ENCODE data around the gene GTPBP6.
"Not testable (repeated sequence)": the region's sequence is repeated elsewhere in the genome, so short reads cannot be mapped to it uniquely, and the experiment has no call there.

GTPBP6 gene

DNA sequence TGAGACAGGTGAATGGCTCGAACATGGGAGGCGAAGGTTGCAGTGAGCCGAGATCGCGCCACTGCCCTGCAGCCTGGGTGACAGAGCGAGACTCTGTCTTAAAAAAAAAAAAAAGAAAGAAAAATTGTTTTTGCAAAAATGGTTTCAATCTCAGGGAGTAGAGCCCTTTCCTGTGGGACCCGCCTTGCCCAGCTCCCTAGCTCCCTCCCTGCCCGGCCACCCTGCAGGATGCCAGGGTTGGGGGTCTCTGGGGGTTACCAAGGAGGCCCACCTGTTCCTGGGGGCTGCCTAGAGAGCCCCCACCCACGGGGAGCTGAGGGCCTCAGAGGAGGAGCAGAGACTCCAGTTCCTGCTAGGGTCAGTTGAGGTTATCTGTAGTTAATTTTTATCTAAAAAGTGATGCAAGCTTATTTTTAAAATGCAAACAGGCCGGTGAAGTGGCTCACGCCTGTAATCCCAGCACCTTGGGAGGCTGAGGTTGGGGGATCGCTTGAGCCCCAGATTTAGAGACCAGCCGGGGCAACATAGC lies 56.2 kb downstream of the GTPBP6 start:
- no peak for DNase-seq (ENCODE audit: low read depth)
- in situ Hi-C loops (cut with HindIII; ENCODE audit: low sequenced_read_pairs) = no loop called here
- TF ChIP-seq CTCF (IDR thresholded peaks at IDR 0.05; ENCODE audit: low read depth, low read length, missing control alignments) = no peak
- H3K4me3 ChIP-seq (ENCODE audit: low read depth, low read length) = no peak overlapping the region

DNA sequence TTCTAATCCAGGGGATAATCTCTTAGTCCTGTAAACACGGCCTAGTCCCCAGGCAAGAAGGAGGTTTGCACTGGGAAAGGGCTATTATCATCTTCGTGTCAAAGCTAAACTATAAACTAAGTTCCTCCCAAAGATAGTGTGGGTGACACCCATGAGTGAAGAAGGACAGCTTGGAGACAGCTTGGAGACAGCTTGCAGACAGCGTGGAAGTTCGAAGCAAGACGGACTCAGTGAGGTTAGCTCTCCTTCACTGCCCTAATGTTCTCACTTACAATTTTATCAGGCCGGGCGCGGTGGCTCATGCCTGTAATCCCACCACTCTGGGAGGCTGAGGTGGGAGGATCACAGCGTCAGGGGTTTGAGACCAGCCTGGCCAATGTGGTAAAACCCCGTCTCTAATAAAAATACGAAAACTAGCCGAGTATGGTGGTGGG lies 56.7 kb downstream of the GTPBP6 start:
- in situ Hi-C loops (cut with HindIII; ENCODE audit: low sequenced_read_pairs) = no loop called here
- DNase-seq (ENCODE audit: low read depth) = no peak
- H3K4me3 ChIP-seq (ENCODE audit: low read depth, low read length) = no peak overlapping the region
- no peak for TF ChIP-seq CTCF (IDR thresholded peaks at IDR 0.05; ENCODE audit: low read depth, low read length, missing control alignments)

DNA sequence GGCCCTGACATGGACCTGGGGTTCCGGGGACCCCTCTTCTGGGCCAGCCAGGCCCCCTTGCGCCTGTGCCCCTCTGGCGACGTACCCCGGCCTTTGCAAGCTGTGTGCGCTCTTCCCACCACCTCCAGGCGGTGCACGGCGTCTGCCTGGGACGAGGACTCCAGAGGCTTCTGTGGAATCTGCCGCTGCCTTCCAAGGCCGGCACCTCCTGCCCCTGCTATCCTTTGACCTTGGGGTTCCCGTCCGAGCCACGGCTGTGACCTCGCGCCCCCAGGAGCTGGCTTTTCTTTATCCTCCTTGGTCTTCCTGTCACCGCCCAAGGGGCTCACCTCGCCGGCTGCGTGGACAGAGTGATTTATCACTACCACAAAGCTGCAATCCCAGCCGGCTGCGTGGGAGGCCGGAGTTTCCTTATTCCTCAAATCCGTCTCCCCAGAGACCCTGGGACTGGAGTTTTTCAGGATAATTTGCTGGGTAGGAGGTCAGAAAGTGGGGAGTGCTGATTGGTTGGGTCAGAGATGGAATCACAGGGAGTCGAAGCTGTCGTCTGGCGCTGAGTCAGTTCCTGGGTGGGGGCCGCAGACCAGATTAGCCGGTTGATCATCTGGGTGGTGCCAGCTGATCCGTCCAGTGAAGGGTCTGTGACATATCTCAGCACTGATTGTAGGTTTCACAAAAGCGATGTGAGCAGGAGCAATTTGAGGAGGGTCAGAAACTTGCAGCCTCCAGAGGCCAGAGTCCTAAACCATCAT lies 57.3 kb downstream of the GTPBP6 start:
- no peak overlapping the region for H3K4me3 ChIP-seq (ENCODE audit: low read depth, low read length)
- in situ Hi-C loops (cut with HindIII; ENCODE audit: low sequenced_read_pairs) = no loop called here
- TF ChIP-seq CTCF (IDR thresholded peaks at IDR 0.05; ENCODE audit: low read depth, low read length, missing control alignments) = no peak
- DNase-seq (ENCODE audit: low read depth) = no peak

DNA sequence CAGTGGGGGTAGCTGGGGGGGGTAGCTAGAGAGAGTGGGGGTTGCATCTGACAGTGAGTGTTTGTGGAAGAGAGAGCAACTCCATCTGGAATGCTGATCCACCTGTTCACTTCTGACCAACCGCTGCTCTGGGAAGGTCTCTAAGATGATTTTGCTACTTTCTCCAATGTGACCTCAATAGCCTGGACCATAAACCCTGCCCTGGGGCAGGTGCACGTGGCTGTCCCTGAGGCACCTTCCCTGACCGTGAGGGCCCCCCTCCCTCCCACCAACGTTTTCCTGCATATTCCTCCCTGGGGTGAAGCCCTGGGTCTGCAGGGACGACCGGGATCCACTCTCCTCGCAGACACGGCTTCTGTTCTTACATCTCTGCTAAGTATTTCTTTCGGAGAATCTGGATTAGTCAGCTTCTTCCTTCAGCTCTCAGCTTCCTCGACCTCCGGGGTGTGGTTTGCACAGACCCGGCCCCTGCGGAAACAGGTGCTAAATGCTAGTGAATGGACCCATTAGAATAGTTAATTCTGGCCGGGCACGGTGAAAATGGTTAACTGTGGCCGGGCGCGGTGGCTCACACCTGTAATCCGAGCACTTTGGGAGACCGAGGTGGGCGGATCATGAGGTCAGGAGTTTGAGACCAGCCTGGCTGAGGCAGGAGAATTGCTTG lies 58.8 kb downstream of the GTPBP6 start:
- in situ Hi-C loops (cut with HindIII; ENCODE audit: low sequenced_read_pairs) = no loop called here
- H3K4me3 ChIP-seq (ENCODE audit: low read depth, low read length) = no peak overlapping the region
- DNase-seq (ENCODE audit: low read depth) = no peak
- no peak for TF ChIP-seq CTCF (IDR thresholded peaks at IDR 0.05; ENCODE audit: low read depth, low read length, missing control alignments)

DNA sequence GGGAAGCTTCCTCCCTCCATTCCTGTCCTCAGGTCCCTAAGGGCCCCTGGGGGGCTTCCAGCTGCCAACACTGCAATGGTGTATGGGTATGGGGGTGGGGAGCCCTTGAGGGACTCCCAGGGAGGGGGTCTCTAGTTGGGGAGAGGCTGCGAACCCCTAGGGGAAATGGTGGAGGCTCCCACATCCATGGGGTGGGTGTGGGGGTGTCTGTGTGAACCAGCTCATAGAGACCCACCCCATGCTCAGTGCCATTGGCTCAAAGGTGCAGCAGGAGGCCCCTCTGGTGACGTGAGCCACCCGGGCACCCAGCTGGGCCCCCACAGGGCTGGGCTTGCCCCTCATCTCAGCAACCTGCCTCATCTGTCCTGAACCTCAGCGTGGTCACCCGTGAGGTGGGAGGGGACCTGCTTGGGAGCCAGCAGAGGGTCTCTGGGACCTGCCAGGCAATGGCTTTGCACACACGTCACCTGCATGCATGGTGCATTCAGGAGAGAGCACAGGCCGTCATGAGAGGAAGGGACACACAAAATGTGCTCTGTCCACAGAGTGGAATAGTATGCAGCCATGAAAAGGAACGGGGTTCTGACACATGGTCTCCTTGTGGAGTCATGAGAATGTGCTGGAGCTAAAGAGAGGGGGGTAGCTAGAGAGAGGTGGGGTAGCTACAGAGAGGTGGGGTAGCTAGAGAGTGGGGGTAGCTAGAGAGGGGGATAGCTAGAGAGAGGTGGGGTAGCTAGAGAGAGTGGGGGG lies 60.1 kb downstream of the GTPBP6 start:
- DNase-seq (ENCODE audit: low read depth) = no peak
- TF ChIP-seq CTCF (IDR thresholded peaks at IDR 0.05; ENCODE audit: low read depth, low read length, missing control alignments) = no peak
- in situ Hi-C loops (cut with HindIII; ENCODE audit: low sequenced_read_pairs) = no loop called here
- H3K4me3 ChIP-seq (ENCODE audit: low read depth, low read length) = no peak overlapping the region

DNA sequence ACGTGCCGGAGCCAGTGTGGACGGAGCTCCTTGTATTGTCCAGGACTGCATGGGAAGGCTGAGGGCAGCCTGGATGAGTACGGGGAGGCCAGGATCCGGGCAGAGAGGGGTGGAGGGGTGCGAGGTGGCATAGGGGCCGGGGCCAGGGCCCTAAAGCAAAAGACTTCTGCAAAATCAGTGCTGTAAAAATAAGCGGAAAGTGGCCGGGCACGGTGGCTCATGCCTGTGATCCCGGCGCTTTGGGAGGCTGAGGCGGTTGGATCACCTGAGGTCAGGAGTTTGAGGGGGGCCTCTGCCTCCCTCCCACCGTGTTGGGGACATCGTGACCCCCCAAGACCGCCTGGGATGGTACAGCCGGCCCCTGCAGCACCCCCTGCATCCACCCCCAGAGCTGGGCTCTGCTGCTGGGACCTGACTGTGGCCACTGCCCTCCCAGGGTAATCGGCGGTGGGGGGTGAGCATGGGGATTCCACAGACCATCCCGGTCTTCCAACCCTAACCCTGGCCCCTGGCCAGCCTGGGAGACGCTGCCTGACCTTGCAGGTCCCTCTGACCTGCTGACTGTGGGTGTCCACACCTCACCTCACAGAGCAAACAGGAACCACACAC lies 60.8 kb downstream of the GTPBP6 start:
- TF ChIP-seq CTCF (IDR thresholded peaks at IDR 0.05; ENCODE audit: low read depth, low read length, missing control alignments) = no peak
- in situ Hi-C loops (cut with HindIII; ENCODE audit: low sequenced_read_pairs) = no loop called here
- DNase-seq (ENCODE audit: low read depth) = no peak
- no peak overlapping the region for H3K4me3 ChIP-seq (ENCODE audit: low read depth, low read length)

GRCh38 chrX:257054-257453 lies 61.5 kb downstream of the GTPBP6 start:
- in situ Hi-C loops (cut with HindIII; ENCODE audit: low sequenced_read_pairs); H3K4me3 ChIP-seq (ENCODE audit: low read depth, low read length); DNase-seq (ENCODE audit: low read depth): not testable (repeated sequence)
